HG03571 (cell line): ENCODE measurements around the gene PRMT7.

Experiments used
- ATAC-seq: cut with Tn5 transposase; IDR thresholded peaks from one replicate; pipeline ENCODE4 v1.9.1; 2021; ENCODE audit not compliant: unreplicated experiment

The PRMT7 gene

GRCh38 chr16:68388124-68388523 lies 77.3 kb downstream of the PRMT7 start:
- ATAC-seq = no peak

GRCh38 chr16:68389006-68389405 lies 78.2 kb downstream of the PRMT7 start:
- no peak for ATAC-seq

GRCh38 chr16:68389750-68390371 lies 79.0 kb downstream of the PRMT7 start:
- ATAC-seq = no peak

- ATAC-seq = no peak
Observed at GRCh38 chr16:68393333-68393732, 82.5 kb downstream of the PRMT7 start.

DNA sequence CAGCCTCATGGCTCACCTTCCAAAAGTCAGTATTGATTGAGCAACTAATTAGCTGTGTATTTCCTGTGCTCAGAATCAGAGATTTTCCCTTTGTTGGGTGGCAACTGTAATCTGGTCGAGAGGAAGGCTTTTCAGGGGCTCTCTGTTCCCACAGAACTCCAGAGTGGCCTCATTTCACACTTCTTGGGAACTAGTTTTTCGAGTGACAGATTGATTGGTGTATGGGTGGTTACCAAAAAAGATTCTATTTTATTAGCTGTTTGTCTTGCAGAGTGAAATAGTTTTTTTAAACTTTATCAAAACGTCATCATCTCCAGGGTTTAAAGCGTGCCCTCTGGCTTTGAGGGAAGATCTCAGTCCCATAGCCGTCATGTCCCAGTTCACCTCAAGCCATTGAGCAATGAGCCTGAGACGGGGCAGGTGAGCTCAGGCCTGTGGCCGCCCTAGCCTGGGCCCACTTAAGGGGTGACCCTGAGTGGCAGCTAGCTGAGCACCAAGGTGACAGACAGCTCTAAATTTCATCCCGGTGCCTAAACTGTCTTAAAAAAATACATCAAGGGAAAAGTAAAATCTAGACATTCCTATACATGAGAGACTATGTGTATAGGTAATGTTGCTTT lies 84.5 kb downstream of the PRMT7 start:
- no peak for ATAC-seq

DNA sequence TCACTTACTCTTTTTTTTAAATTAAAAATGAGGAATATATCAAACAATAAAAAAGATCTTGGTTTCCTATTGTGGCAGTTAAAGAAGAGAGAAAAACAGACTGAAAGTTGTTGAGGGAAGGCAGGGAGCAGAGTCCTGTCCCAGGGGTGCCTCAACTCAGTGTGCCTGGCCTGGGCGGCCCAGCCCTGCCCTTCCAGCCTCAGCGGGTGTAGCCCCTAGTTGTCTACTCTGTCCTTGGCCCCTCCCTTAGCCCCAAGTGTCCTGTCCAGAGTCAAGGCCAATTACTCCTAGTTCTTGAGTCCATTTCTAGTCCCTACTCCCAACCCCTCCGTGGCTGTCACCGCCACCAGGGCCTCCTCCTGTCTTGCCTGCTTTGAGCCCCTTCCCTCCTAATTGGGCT lies 85.0 kb downstream of the PRMT7 start:
- ATAC-seq = no peak

- ATAC-seq = no peak
Observed at GRCh38 chr16:68396481-68396880, 85.7 kb downstream of the PRMT7 start.

GRCh38 chr16:68397710-68398201 lies 86.9 kb downstream of the PRMT7 start:
- no peak for ATAC-seq

DNA sequence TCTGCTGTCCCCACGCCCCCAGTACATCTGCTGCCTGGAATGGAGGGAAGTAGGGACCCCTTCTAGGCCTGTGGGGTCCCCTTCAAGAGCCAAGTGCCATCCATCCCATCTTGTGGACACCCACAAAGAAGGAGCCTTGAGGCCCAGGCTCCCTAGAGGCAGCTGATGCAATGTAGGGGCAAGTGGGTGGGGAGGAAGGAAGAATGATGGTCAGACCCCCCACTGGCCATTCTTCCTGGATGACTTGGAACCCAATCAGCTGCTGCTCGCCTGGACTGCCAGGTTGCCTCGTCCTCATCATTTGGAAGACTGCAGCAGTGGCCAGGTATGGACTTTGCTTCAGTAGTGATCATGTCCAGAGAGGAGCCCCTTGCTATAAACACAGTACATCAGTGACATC lies 88.6 kb downstream of the PRMT7 start:
- no peak for ATAC-seq

DNA sequence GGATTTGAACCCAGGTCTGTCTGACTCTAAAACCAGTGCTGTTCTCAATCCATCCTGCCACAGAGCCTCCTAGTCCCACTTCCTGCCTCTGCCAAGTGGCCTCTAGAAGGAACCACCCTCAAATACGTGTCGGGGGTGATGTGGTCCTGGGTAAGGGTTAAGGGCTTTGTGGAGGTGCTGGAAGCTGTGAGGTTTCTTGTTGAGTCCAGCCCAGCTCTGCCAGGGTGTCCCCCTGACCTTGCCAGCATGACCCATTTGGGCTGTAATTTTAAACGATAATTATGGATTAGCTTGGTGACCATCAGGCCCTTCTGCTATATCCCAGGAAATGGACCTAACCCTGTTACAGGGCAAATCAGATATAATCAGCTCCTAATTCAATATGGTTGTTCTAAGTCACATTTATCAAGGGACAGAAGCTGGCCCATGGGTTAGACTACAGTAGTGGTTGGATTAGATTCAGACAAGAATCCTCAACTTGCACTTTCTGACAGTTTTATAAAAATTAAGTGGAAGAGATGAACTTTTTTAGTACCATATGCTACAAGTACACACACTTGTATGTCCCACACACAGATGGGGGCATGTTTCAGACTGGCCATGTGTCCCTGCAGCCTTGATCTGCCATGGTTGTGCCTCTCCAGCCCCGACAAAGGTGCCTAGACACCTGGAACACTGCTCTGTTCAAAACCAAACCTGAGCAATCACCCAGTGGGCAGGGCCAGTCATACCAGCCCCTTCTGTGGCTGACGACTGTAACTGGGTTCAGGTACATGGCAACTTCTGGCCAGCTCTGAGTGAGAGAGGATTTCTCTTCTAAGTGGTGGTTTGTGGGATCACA lies 89.5 kb downstream of the PRMT7 start:
- no peak for ATAC-seq

DNA sequence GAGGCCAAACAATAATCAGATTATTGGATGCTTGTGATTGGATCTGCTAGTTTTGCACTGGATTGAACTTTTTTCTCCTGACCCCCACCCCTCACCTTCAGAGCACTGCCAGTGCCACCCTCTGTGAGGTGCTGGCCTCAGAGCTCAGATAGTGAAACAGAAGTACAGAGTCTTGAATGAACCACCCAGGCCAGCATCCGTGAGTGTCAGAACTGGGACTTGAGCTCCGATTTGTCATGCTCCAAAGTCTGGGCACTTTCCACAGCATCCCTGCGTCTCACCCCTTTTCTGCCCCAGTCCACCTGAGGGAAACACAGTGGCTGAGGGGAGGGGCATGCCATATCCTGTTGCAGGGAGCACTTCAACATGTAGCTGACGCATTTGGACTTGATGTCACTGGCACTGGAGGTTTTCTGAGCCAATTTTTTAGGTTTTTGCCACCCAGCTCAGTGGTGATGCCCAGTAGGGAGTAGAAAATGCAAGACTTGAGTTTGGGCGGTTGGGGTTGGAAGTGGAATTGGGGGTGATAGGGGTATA lies 90.2 kb downstream of the PRMT7 start:
- no peak for ATAC-seq

DNA sequence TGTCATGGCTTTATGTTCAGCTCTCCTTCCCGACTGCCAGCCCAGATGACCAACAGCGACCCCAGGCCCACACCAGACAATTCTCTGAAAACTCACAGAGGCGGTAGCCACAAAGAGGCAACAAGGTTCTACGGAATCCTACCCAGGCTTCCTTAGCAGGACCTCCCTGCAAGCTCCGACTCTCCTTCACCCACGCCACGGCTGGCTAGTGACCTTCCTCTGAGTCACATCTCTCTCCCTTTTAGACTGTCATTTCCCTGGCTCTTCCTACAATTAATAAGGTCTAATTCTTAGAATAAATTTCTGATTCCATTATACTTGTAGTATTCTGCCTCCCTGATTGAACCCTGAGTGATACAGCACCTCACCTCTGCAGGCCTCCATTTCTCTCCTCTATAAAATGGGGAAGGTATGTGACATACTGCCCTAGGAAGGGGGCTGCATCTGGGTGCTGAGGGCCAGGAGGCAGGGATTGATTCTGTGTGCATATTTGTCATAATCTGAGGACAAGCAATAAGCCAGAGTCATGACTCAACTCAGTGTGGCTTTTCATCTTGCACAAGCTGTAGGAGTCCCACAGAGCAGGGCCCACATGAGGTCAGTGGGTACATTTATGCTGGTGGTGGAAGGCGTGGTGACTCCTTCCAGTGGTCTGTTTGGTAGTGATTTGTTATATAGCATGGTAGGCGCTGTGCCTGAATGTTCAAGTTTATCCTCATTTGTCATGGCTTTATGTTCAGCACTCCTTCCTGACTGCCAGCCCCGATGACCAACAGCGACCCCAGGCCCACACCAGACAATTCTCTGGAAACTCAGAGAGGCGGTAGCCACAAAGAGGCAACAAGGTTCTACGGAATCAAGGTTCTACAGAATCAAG lies 91.3 kb downstream of the PRMT7 start:
- ATAC-seq = no peak

DNA sequence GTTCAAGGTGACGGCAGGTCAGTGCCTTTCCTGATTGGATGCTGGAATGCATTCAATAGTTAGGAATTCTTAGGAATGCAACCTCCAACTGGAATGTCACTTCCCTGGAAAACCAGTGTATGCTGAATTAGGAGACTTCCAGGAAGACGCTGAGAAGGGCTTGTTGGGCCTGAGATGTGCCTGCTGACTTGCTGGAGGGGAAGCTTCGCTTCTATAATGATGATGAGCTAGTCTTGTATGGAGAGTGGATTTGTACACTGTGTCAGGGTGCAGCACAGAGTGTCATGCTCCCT lies 91.9 kb downstream of the PRMT7 start:
- no peak for ATAC-seq

GRCh38 chr16:68403177-68403576 lies 92.4 kb downstream of the PRMT7 start:
- no peak for ATAC-seq

DNA sequence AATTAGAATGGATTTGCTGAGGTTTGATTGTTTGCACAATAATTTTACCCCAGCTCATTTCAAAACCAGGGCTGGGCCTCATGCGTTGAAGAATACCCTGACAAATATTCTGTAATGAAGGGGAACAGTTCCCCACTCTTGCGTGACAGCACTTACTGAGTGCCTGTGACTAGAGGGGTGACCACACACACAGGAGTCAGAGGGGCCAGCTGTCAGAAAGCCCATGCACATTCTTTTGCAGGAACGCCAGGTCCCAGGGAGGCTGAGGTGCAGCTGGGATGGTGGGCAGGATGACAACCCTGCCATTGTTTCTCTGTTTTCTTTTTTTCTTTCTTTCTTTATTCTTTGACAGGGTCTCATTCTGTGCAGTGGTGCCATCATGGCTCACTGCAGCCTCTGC lies 92.9 kb downstream of the PRMT7 start:
- no peak for ATAC-seq

DNA sequence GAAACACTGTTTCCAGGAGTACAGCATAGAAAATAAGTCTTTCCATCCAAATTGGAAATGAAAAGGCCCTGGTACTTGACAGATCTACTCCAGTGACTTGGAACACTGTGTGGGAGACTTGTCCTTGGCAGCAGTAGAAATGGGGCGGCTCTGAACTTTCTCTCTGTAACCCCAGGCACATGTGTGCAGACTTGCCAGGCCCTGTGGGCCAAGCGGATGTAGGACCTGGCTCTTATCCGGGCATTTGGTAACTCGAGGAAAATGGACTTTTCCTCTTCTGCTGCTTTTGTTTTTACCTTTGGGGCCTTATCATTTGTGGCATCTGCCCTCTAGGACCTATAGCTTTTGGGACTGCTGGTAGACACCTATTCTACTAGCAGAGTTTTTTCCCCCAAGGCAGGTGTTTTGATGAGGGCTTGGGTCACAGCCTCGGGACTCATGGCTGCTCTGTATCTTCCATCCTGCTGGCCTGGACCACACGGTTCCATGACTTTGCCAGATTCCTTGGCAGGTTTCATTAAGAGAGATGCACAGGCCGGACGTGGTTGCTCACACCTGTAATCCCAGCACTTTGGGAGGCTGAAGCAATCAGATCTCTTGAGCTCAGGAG lies 94.0 kb downstream of the PRMT7 start:
- ATAC-seq = no peak

DNA sequence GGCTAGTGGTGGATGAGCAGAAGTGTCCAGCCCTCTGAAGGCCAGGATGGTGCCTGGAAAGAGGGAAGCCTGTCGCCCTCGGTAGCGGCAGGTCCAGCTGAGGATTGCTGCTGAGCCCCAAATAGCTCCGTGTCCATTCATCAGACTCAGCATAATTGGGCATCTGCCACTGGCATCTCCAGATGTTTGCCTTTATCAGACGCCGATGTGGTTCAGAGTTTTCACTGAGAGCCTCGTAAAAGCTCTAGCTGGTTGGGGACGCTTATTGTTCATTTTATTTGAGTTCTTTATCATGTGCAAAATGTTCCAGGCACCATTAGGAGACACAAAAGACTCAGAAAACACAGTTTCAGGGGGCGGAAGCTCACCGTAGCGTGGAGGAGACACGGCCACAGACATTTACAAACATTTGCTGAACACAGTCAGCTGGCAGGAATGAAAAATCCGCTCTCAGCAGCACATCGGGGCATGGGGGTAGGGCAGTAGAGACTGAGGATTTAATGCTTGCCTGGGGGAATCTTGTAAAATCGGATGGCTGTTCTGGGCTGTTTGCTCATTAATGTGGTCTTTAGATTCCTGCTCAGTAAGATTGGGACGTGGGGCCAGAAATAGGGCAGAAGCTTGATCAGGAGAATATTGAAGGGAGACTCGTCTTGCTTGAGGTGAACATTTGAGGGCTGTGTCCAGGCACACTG lies 95.8 kb downstream of the PRMT7 start:
- ATAC-seq = no peak
